GM12801 (cell line): Measurements from ENCODE around the gene SLC39A10.

Experiments used
- CTCF ChIP-seq: IDR thresholded peaks from one replicate; pipeline ENCODE4 v1.5.1; 2011; ENCODE audit warnings: control low read depth; ENCODE audit not compliant: insufficient read length; ENCODE audit errors: extremely low read depth

Gene SLC39A10

GRCh38 chr2:195721042-195721441 is 64.0 kb downstream of the SLC39A10 start:
- TF ChIP-seq CTCF = no peak

- TF ChIP-seq CTCF = no peak
These were observed 65.0 kb downstream of the SLC39A10 start for GRCh38 chr2:195722075-195722474.

GRCh38 chr2:195727106-195727505 is 70.1 kb downstream of the SLC39A10 start:
- no peak for TF ChIP-seq CTCF

- no peak for TF ChIP-seq CTCF
These were observed 73.9 kb downstream of the SLC39A10 start for GRCh38 chr2:195730912-195731311.

- TF ChIP-seq CTCF = no peak
These were observed 75.5 kb downstream of the SLC39A10 start for GRCh38 chr2:195732574-195732973.

DNA sequence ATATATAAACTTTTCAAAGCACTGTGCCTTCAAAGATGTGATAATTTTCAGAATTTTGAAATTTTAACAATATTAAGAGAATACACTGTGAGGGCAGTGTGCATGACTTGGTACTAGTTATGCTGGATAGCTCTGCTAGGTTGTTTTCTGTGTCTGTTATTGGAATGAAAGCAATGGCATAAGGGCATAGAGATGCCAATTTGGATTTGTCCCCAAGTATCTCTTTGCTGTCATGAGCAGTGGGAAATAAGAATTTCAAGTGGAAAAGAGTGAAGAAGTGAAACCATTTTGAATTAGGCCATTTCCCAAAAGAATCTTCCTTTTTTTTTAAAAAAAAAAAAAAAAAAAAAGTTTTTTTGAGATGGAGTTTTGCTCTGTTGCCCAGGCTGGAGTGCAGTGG is 76.8 kb downstream of the SLC39A10 start:
- no peak for TF ChIP-seq CTCF

GRCh38 chr2:195734395-195734794 is 77.4 kb downstream of the SLC39A10 start:
- no peak for TF ChIP-seq CTCF

- TF ChIP-seq CTCF = no peak
These were observed 77.9 kb downstream of the SLC39A10 start for GRCh38 chr2:195734931-195735330.
